Measurements from ENCODE around the gene ATL3. TPM values are rescaled to one million over a fixed set of nuclear protein-coding genes. Genes with fewer than 3 reads are reported as not detected.

The ATL3 gene
- total and polyA plus RNA-seq, 2 of the 13 experiments (the other 11 are each of a cell fraction or from before 2014, with no cell fraction given): not detected

GRCh38 chr11:63603180-63603518, 68.0 kb downstream of the ATL3 start (continued):
- TF ChIP-seq TERF1 (CRISPR knock-in tag; IDR thresholded peaks at IDR 0.05) (no peak), KAT7 (CRISPR knock-in tag; IDR thresholded peaks at IDR 0.05; ENCODE audit: borderline replicate concordance) (0 out of 2 replicates have a peak, but pooled peaks have one; percentile 34), SIX1 (CRISPR knock-in tag; IDR thresholded peaks at IDR 0.05; ENCODE audit: borderline replicate concordance) (no peak), ZNF773 (CRISPR knock-in tag; IDR thresholded peaks at IDR 0.05; ENCODE audit: borderline replicate concordance) (no peak), ZIK1 (CRISPR knock-in tag; IDR thresholded peaks at IDR 0.05; ENCODE audit: borderline replicate concordance, low read depth) (no peak), KDM5A (IDR thresholded peaks at IDR 0.05; ENCODE audit: borderline replicate concordance, low read length) (no peak), ZNF232 (CRISPR knock-in tag; IDR thresholded peaks at IDR 0.05; ENCODE audit: borderline replicate concordance) (no peak), CEBPZ (IDR thresholded peaks at IDR 0.05; ENCODE audit: low read length) (no peak), GATA4 (IDR thresholded peaks at IDR 0.05; ENCODE audit: borderline replicate concordance, low read depth) (no peak), BCL6 (CRISPR knock-in tag; IDR thresholded peaks at IDR 0.05) (peak; percentile 94), REPIN1 (CRISPR knock-in tag; IDR thresholded peaks at IDR 0.05; ENCODE audit: borderline replicate concordance, low read depth) (no peak; the same call in 1 of the 2 replicates), LBX2 (CRISPR knock-in tag; IDR thresholded peaks at IDR 0.05; ENCODE audit: borderline replicate concordance) (no peak), ZNF160 (CRISPR knock-in tag; IDR thresholded peaks at IDR 0.05) (no peak), ZNF792 (CRISPR knock-in tag; IDR thresholded peaks at IDR 0.05) (no peak), NFKBIZ (CRISPR knock-in tag; IDR thresholded peaks at IDR 0.05) (0 out of 2 replicates have a peak, but pooled peaks have one; percentile 32), ZNF557 (CRISPR knock-in tag; IDR thresholded peaks at IDR 0.05) (no peak), ZFX (CRISPR knock-in tag; IDR thresholded peaks at IDR 0.05; ENCODE audit: low read depth) (no peak), ZNF33A (CRISPR knock-in tag; IDR thresholded peaks at IDR 0.05; ENCODE audit: borderline replicate concordance) (no peak), ZNF790 (CRISPR knock-in tag; IDR thresholded peaks at IDR 0.05; ENCODE audit: borderline replicate concordance) (no peak)
- TF ChIP-seq, protein P1, sequence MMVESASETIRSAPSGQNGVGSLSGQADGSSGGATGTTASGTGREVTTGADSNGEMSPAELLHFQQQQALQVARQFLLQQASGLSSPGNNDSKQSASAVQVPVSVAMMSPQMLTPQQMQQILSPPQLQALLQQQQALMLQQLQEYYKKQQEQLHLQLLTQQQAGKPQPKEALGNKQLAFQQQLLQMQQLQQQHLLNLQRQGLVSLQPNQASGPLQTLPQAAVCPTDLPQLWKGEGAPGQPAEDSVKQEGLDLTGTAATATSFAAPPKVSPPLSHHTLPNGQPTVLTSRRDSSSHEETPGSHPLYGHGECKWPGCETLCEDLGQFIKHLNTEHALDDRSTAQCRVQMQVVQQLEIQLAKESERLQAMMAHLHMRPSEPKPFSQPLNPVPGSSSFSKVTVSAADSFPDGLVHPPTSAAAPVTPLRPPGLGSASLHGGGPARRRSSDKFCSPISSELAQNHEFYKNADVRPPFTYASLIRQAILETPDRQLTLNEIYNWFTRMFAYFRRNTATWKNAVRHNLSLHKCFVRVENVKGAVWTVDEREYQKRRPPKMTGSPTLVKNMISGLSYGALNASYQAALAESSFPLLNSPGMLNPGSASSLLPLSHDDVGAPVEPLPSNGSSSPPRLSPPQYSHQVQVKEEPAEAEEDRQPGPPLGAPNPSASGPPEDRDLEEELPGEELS (CRISPR knock-in tag; IDR thresholded peaks at IDR 0.05): peak; percentile 65
- TF ChIP-seq, protein P2, sequence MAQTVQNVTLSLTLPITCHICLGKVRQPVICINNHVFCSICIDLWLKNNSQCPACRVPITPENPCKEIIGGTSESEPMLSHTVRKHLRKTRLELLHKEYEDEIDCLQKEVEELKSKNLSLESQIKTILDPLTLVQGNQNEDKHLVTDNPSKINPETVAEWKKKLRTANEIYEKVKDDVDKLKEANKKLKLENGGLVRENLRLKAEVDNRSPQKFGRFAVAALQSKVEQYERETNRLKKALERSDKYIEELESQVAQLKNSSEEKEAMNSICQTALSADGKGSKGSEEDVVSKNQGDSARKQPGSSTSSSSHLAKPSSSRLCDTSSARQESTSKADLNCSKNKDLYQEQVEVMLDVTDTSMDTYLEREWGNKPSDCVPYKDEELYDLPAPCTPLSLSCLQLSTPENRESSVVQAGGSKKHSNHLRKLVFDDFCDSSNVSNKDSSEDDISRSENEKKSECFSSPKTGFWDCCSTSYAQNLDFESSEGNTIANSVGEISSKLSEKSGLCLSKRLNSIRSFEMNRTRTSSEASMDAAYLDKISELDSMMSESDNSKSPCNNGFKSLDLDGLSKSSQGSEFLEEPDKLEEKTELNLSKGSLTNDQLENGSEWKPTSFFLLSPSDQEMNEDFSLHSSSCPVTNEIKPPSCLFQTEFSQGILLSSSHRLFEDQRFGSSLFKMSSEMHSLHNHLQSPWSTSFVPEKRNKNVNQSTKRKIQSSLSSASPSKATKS (CRISPR knock-in tag; IDR thresholded peaks at IDR 0.05): no peak

Measured in HepG2 (cell line).